ENCODE measurements around the gene SPG11.

- no peak for TF ChIP-seq NFE2L1 (tag; IDR thresholded peaks at IDR 0.05; ENCODE audit: borderline replicate concordance, low read depth)
- TF ChIP-seq ZZZ3 (IDR thresholded peaks at IDR 0.05): no peak
- TF ChIP-seq EZH2 (IDR thresholded peaks at IDR 0.05; ENCODE audit: borderline replicate concordance, low read depth, low read length): no peak
- no peak for TF ChIP-seq NKRF (IDR thresholded peaks at IDR 0.05; ENCODE audit: borderline replicate concordance)
- TF ChIP-seq CTCF (IDR thresholded peaks at IDR 0.05 in 2 of 3, conservative IDR thresholded peaks at IDR 0.05 in 1 of 3; ENCODE audit: insufficient read depth in 2 of 3, low read depth in 1 of 3, low read length in 3 of 3): no peak
- no peak for TF ChIP-seq ZNF77 (CRISPR knock-in tag; IDR thresholded peaks at IDR 0.05)
- TF ChIP-seq BCLAF1 (IDR thresholded peaks at IDR 0.05; ENCODE audit: borderline replicate concordance in 1 of 2, control insufficient read depth in 1 of 2, low read depth in 2 of 2, low read length in 1 of 2): no peak
- no peak for TF ChIP-seq SP1 (CRISPR knock-in tag; IDR thresholded peaks at IDR 0.05)
Observed at GRCh38 chr15:44676676-44677075, 13.2 kb upstream of the SPG11 start.

Measured in K562 (cell line).